IPS-15b (cell line): ENCODE results near the gene KIF26B.

Source experiments
- H3K27me3 ChIP-seq: one replicate; pipeline ENCODE4 v1.6.1; 2013; ENCODE audit warnings: low read length; ENCODE audit not compliant: control insufficient read depth, insufficient read depth
- H3K36me3 ChIP-seq: one replicate; pipeline ENCODE4 v1.6.1; 2013; ENCODE audit warnings: low read length; ENCODE audit not compliant: control insufficient read depth, insufficient read depth
- H3K4me1 ChIP-seq: one replicate; pipeline ENCODE4 v1.6.1; 2013; ENCODE audit warnings: mild to moderate bottlenecking, low read length; ENCODE audit not compliant: control insufficient read depth, insufficient read depth
- H3K4me3 ChIP-seq: one replicate; pipeline ENCODE4 v1.5.1; 2013; ENCODE audit warnings: low read depth, low read length
- H3K9ac ChIP-seq: one replicate; pipeline ENCODE4 v1.6.1; 2013; ENCODE audit warnings: low read depth, mild to moderate bottlenecking, low read length
- H3K9me3 ChIP-seq: one replicate; pipeline ENCODE4 v1.6.1; 2013; ENCODE audit warnings: mild to moderate bottlenecking, low read length; ENCODE audit not compliant: control insufficient read depth, insufficient read depth

Gene KIF26B

GRCh38 chr1:245583575-245584330, 429.0 kb downstream of the KIF26B start:
- Histone ChIP-seq H3K9ac (no peak overlapping the region), H3K27me3 (no peaks in the 10 kb centered on the region), H3K9me3 (no peaks in the 10 kb centered on the region), H3K4me3 (no peak overlapping the region), H3K36me3 (no peaks in the 10 kb centered on the region), H3K4me1 (no peaks in the 10 kb centered on the region)

GRCh38 chr1:245585252-245585959, 430.6 kb downstream of the KIF26B start:
- H3K36me3 ChIP-seq: no peaks in the 10 kb centered on the region
- H3K9me3 ChIP-seq: no peaks in the 10 kb centered on the region
- H3K27me3 ChIP-seq: no peaks in the 10 kb centered on the region
- H3K4me1 ChIP-seq: no peaks in the 10 kb centered on the region
- H3K4me3 ChIP-seq: no peak overlapping the region
- no peak overlapping the region for H3K9ac ChIP-seq

- H3K9me3 ChIP-seq: no peaks in the 10 kb centered on the region
- H3K4me3 ChIP-seq: no peak overlapping the region
- no peaks in the 10 kb centered on the region for H3K4me1 ChIP-seq
- no peaks in the 10 kb centered on the region for H3K27me3 ChIP-seq
- no peaks in the 10 kb centered on the region for H3K36me3 ChIP-seq
- H3K9ac ChIP-seq: no peak overlapping the region
These were observed 432.8 kb downstream of the KIF26B start for GRCh38 chr1:245587435-245588115.

GRCh38 chr1:245588116-245588639, 433.4 kb downstream of the KIF26B start:
- Histone ChIP-seq H3K4me3 (no peak overlapping the region), H3K36me3 (no peaks in the 10 kb centered on the region), H3K9ac (no peak overlapping the region), H3K9me3 (no peaks in the 10 kb centered on the region), H3K4me1 (no peaks in the 10 kb centered on the region), H3K27me3 (no peaks in the 10 kb centered on the region)

DNA sequence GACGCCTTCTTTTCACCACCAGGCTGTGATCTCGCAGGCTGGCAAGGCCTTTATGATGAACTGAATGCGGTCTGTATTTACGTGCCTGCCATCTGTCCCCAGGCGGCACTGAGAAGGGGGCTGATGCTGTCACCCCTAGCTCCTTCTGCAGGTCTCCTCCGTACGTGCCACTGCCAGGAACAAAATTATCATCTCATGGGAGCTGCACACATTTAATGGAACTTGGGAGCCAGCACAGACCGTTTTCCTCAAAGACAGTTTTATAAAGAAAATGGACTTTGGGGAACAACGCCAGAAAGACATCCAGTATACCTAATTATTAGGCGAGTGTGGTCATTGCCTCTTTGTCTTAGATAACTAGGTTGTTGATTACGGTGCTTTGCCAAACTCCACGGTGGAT, 434.5 kb downstream of the KIF26B start:
- no peaks in the 10 kb centered on the region for H3K36me3 ChIP-seq
- H3K9ac ChIP-seq: no peak overlapping the region
- no peak overlapping the region for H3K4me3 ChIP-seq
- H3K9me3 ChIP-seq: no peaks in the 10 kb centered on the region
- no peaks in the 10 kb centered on the region for H3K27me3 ChIP-seq
- H3K4me1 ChIP-seq: no peaks in the 10 kb centered on the region

DNA sequence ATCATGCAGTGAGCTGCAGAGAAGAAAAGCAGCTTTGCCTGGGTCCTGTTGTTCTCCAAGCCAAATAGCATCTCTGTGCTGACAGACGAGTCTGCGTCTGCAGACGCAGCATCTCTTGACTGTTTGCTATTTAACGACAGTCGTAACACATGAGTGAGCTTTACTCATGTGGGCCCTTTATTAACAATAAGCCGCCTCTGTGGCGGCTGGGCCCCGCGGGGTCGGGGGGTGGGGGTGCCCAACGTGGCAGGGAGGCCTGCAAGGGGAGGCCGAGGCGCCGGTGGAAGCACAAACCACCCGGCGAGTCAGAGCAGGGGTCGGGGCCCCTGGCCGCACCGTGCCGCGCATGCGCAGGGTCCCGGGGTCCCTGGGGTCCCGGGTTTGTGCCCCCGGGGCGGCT, 435.1 kb downstream of the KIF26B start:
- no peaks in the 10 kb centered on the region for H3K9me3 ChIP-seq
- no peaks in the 10 kb centered on the region for H3K4me1 ChIP-seq
- no peak overlapping the region for H3K4me3 ChIP-seq
- no peak overlapping the region for H3K9ac ChIP-seq
- H3K36me3 ChIP-seq: no peaks in the 10 kb centered on the region
- H3K27me3 ChIP-seq: no peaks in the 10 kb centered on the region

DNA sequence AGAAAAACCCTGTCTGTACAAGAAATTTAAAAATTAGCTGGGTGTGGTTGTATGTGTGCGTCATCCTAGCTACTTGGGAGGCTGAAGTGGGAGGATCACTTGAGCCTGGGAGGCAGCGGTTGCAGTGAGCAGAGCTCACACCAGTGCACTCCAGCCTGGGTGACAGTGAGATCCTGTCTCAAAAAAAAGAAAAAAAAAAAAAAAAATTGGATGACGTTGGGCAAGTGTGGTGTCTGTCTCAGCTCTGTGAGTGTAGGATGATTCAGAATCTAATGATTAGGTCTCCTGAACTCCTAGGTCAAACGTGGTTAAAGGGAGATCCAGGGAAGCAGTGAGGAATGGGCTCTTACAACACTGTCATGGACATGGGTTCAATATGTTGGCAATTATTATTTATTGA, 435.9 kb downstream of the KIF26B start:
- Histone ChIP-seq H3K9ac (no peak overlapping the region), H3K9me3 (no peaks in the 10 kb centered on the region), H3K27me3 (no peaks in the 10 kb centered on the region), H3K36me3 (no peaks in the 10 kb centered on the region), H3K4me1 (no peaks in the 10 kb centered on the region), H3K4me3 (no peak overlapping the region)

GRCh38 chr1:245591346-245592188, 436.8 kb downstream of the KIF26B start:
- H3K9ac ChIP-seq: no peak overlapping the region
- no peaks in the 10 kb centered on the region for H3K27me3 ChIP-seq
- H3K4me3 ChIP-seq: no peak overlapping the region
- no peaks in the 10 kb centered on the region for H3K36me3 ChIP-seq
- no peaks in the 10 kb centered on the region for H3K9me3 ChIP-seq
- H3K4me1 ChIP-seq: no peaks in the 10 kb centered on the region

DNA sequence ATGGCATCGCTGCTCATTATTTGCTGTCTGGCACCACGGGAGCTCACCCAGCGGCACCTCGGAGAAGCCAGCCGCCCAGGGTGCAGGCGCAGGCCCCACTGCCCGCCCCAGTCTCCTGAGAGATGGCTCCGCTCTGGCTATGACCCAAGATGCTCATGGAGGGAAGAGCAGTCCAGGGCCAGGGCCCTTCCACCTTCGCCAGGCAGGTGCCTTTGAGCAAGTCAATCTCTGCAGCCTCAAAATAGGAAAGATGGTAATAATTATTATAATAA, 437.3 kb downstream of the KIF26B start:
- H3K36me3 ChIP-seq: no peaks in the 10 kb centered on the region
- no peaks in the 10 kb centered on the region for H3K4me1 ChIP-seq

GRCh38 chr1:245598524-245599305, 443.9 kb downstream of the KIF26B start:
- Histone ChIP-seq H3K4me3 (no peak overlapping the region), H3K9ac (no peak overlapping the region)

More for the DNA sequence above, 437.3 kb downstream of the KIF26B start:
- H3K9ac ChIP-seq: no peak overlapping the region
- no peaks in the 10 kb centered on the region for H3K27me3 ChIP-seq
- H3K9me3 ChIP-seq: no peaks in the 10 kb centered on the region
- H3K4me3 ChIP-seq: no peak overlapping the region

More at GRCh38 chr1:245598524-245599305, 443.9 kb downstream of the KIF26B start:
- H3K36me3 ChIP-seq: no peaks in the 10 kb centered on the region
- H3K4me1 ChIP-seq: no peaks in the 10 kb centered on the region
- no peaks in the 10 kb centered on the region for H3K9me3 ChIP-seq
- no peaks in the 10 kb centered on the region for H3K27me3 ChIP-seq
